GM12872 (cell line): ENCODE results near the gene SMTNL1.

ENCODE experiments used
- TF ChIP-seq, protein P1 (sequence below): IDR thresholded peaks from 3 replicates; pipeline ENCODE4 v1.5.1; 2011; ENCODE audit warnings: low read depth, mild to moderate bottlenecking, low read length, moderate library complexity; ENCODE audit not compliant: insufficient read depth

Gene SMTNL1

DNA sequence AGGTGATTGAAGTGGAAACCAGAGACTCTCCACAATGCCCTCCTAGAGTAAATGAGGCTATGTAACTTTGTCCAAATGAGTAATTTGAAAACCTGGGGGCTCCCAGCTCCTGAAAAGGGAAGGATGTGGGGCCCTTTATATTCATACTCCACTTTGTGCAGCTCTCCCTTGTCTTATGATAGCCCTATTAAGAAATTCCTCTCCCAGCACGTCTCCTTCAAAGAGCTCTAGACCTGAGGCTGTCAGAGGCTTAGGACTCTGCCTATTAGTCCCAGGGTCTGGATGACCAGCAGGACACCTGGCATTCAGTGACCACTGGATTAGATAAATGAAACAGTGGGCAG, 24.0 kb upstream of the SMTNL1 start:
- TF ChIP-seq, protein P1, sequence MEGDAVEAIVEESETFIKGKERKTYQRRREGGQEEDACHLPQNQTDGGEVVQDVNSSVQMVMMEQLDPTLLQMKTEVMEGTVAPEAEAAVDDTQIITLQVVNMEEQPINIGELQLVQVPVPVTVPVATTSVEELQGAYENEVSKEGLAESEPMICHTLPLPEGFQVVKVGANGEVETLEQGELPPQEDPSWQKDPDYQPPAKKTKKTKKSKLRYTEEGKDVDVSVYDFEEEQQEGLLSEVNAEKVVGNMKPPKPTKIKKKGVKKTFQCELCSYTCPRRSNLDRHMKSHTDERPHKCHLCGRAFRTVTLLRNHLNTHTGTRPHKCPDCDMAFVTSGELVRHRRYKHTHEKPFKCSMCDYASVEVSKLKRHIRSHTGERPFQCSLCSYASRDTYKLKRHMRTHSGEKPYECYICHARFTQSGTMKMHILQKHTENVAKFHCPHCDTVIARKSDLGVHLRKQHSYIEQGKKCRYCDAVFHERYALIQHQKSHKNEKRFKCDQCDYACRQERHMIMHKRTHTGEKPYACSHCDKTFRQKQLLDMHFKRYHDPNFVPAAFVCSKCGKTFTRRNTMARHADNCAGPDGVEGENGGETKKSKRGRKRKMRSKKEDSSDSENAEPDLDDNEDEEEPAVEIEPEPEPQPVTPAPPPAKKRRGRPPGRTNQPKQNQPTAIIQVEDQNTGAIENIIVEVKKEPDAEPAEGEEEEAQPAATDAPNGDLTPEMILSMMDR: no peak

DNA sequence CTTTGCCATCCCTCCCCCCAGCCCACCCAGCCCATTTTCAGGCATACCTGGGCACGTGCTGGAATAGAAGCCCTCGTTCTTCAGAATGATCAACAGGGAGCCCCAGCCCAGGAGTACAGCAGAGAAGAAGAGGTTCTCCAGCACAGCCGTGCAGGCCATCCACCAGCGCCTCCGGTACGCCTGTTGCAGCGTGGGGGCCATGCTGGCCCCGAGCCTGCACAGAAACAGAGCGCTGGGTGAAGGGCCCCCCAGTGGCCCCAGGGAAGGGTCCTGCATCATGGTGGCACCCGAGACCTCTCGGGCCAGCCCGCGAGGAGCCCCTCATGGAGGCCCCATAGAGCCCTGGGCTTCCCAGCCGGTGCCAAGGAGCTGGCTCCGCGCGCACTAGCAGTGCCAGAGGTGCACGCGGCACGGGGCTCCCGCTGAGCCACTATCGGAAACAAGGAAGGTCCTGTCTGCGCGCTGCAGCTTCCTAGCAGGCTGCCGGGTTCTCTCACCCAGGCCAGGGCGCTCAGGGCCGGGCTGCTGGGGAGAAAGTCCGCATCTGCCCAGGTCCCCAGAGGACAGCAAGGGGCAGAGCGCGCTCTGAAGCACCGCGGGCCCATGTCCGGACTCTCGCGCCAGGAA, 23.4 kb upstream of the SMTNL1 start:
- TF ChIP-seq, protein P1: no peak

DNA sequence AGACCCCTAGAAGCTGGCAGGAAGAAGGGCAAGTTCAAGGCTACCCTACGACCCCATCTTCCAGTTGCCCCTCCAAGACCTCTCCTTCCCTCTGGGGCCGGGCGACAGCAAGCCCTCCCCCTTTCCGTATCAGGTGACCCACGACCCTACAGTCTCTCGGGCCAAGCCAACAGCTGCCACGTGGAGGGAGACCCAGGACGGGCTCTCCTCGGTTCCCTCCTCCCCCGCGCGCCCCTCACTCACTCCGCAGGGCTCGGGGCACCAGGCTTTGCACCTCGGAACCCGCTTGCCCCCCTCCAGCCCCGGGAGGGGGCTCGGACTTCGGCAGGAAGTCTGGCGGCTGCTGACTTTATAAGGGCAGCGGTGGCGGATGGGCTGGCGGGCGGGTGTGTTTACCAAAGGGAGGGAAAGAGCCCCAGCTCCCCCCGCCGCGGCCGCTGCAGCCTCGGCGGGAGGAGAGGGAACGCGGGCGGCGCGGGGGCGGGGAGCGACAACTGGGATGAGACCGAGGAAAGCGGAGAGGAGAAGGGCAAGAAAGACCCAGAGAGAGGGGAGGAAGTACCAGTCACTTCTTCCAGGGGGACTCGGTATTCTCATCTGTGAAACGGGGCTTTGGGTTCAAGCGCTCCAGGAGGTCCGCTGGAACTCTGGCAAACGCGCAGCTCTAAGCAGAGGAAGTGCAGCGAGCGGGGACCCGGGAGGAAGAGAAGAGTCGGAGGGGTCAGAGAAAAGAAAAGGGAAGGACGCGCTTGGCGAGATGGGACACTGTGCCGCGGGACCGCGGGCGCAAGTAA, 22.7 kb upstream of the SMTNL1 start:
- TF ChIP-seq, protein P1: no peak

DNA sequence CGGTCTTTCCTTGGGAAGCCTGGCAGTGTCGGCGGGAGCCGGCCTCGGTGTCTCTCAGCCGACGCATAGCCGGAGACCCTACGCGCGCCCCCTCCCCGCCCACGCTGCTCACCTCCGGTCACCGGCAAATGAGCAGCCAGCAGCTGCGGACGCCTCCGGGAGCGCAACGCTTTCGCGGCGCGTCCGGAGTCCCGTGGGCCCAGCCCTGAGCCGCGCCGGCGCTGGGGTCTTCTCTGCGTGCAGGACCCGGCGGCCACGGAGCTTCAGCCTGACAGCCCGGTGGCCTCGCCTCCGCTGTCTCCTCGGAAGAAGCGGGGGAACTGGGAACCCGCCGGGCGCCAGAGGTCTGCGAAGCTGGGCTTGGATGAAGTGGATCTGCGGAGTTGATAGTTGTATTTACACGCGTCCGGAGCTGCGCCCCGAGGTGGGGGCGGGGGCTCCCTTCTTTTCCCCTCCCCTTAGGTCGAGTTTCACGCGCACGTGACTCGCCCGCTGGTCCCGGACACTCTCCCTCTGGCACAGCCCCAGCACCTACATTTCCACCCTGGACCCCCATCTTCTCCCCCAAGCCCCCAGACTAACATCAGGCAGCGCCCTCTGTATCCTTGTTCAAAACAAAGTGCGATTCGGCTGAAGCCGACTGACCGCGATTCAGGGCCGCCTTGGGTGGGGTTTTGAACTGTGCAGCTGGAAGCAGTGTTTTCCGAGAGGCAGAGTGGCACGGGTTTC, 21.9 kb upstream of the SMTNL1 start, which contains the start of gene SLC43A1:
TSS of gene SLC43A1 (minus strand) at position 371 of the 729 bp plus-strand sequence. CDS start 1,591 bp downstream, outside the sequence.
- TF ChIP-seq, protein P1: 0 out of 3 replicates have a peak, but pooled peaks have one; percentile 4

DNA sequence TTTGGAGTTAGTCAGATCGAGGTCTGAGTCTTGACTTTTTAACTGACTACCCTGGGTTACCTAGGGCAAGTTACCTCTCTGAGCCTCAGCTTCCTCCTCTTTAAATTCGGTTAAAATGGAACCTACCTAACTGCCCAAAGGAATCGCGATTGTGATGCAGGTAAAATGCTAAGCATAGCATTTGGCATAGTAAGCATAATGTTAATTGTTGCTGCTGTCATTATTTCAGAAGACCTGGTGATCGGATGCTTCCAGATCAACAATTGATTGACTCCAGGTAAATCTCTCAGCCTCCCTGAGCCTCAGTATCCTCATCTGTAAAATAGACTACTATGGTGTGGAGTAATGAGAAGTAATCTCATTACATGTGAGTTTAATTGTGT, 21.3 kb upstream of the SMTNL1 start:
- TF ChIP-seq, protein P1: no peak

DNA sequence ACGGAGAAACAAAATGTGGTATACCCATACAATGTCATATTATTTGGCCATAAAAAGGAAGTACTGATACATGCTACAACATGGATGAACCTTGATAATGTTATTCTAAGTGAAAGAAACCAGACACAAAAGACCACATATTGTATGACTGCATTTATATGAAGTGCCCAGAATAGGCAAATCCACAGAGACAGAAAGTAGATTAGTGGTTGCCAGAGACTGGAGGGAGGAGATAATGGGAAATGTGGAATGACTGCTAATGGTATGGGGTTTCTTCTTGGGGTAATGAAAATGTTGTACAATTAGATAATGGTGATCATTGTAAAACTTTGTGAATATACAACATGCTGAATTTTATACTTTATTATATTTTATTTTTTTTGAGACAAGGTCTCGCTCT, 16.3 kb upstream of the SMTNL1 start:
- TF ChIP-seq, protein P1: no peak

DNA sequence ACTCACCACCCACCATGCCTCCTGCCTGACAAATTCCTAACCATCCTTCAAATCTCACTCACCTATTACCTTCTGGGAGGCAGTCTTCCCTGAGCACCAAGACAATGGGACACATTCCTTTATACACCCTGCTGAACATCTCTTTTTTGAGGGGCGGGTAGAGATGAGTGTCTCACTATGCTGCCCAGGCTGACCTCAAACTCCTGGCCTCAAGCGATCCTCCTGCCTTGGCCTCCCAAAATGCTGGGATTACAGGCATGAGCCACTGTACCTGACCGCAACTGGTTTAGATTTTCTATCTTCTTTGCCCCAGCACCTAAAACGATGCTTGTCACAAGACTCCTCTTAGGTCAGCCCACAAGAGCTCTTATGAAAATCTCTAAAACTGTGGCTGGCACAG, 14.0 kb upstream of the SMTNL1 start:
- TF ChIP-seq, protein P1: no peak
